ENCODE results near the gene LDLRAD2.
"Not testable (repeated sequence)": the region's sequence is repeated elsewhere in the genome, so short reads cannot be mapped to it uniquely, and the experiment has no call there.

LDLRAD2 gene

GRCh38 chr1:21782868-21783678 is 29.0 kb upstream of the LDLRAD2 start, which contains the start of gene USP48:
Gene USP48 (minus strand): TSS chr1:21783149. CDS start chr1:21782957, 192 bp downstream.
- Histone ChIP-seq H3K9ac (ENCODE audit: low read length) (peak within 1 kb of the TSS; percentile 100), H4K20me1 (ENCODE audit: insufficient read depth, low read length) (peaks cover 15% of the 10 kb centered on the region), H3K27me3 (ENCODE audit: low read depth, low read length) (no peaks in the 10 kb centered on the region), H3K4me3 (ENCODE audit: low read length) (peak within 1 kb of the TSS; percentile 100), H3K36me3 (replicated peaks; ENCODE audit: low read depth, low read length) (peaks cover 2% of the 10 kb centered on the region), H3K4me2 (ENCODE audit: low read length) (peak within 1 kb of the TSS; percentile 97), H3K4me1 (ENCODE audit: low read length) (peaks cover 14% of the 10 kb centered on the region), H3K79me2 (ENCODE audit: low read length) (peaks cover 49% of the 10 kb centered on the region), H2AFZ (ENCODE audit: low read depth, low read length) (peak within 1 kb of the TSS; percentile 91; the same call in 1 of the 2 replicates), H3K9me3 (ENCODE audit: insufficient read depth, low read length) (no peaks in the 10 kb centered on the region), H3K27ac (ENCODE audit: low read length) (peak within 1 kb of the TSS; percentile 100)
- no peak for TF ChIP-seq CTCF (IDR thresholded peaks at IDR 0.05; ENCODE audit: low read depth, low read length)
- no peak for TF ChIP-seq EZH2phosphoT487 (IDR thresholded peaks at IDR 0.05; ENCODE audit: low read depth)

- Histone ChIP-seq H3K4me1 (ENCODE audit: low read length) (peaks cover 14% of the 10 kb centered on the region), H3K27ac (ENCODE audit: low read length) (peak overlapping the region; percentile 100), H3K9ac (ENCODE audit: low read length) (peak overlapping the region; percentile 100), H3K4me2 (ENCODE audit: low read length) (peak overlapping the region; percentile 97), H4K20me1 (ENCODE audit: insufficient read depth, low read length) (peaks cover 7% of the 10 kb centered on the region), H3K9me3 (ENCODE audit: insufficient read depth, low read length) (no peaks in the 10 kb centered on the region), H3K79me2 (ENCODE audit: low read length) (peaks cover 40% of the 10 kb centered on the region), H3K36me3 (replicated peaks; ENCODE audit: low read depth, low read length) (no peaks in the 10 kb centered on the region), H3K4me3 (ENCODE audit: low read length) (peak overlapping the region; percentile 100), H2AFZ (ENCODE audit: low read depth, low read length) (peak overlapping the region; percentile 74; the same call in 1 of the 2 replicates), H3K27me3 (ENCODE audit: low read depth, low read length) (no peaks in the 10 kb centered on the region)
- TF ChIP-seq CTCF (IDR thresholded peaks at IDR 0.05; ENCODE audit: low read depth, low read length) (no peak), EZH2phosphoT487 (IDR thresholded peaks at IDR 0.05; ENCODE audit: low read depth) (no peak)
Observed at GRCh38 chr1:21783679-21784603, 28.1 kb upstream of the LDLRAD2 start.

DNA sequence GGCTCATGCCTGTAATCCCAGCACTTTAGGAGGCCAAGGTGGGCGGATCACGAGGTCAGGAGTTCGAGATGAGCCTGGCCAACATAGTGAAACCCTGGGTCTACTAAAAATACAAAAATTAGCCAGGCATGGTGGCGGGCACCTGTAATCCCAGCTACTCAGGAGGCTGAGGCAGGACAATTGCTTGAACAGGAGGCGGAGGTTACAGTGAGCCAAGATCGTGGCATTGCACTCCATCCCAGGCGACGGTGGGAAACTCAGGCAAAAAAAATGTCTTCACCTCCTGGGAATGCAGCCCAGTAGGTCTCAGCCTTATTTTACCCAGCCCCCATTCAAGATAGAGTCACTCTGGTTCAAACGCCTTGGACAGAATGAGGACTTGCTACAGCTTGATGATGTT is 26.3 kb upstream of the LDLRAD2 start:
- not testable (repeated sequence) for H3K27ac ChIP-seq (ENCODE audit: low read length); H3K9me3 ChIP-seq (ENCODE audit: insufficient read depth, low read length); H3K4me3 ChIP-seq (ENCODE audit: low read length); H3K27me3 ChIP-seq (ENCODE audit: low read depth, low read length); H3K4me1 ChIP-seq (ENCODE audit: low read length); H3K36me3 ChIP-seq (replicated peaks; ENCODE audit: low read depth, low read length); H4K20me1 ChIP-seq (ENCODE audit: insufficient read depth, low read length); H3K9ac ChIP-seq (ENCODE audit: low read length); H3K4me2 ChIP-seq (ENCODE audit: low read length); H2AFZ ChIP-seq (ENCODE audit: low read depth, low read length)
- peaks cover 22% of the 10 kb centered on the region for H3K79me2 ChIP-seq (ENCODE audit: low read length)

GRCh38 chr1:21786640-21787039 is 25.4 kb upstream of the LDLRAD2 start:
- Histone ChIP-seq H3K4me3 (ENCODE audit: low read length) (no peak overlapping the region), H3K4me2 (ENCODE audit: low read length) (no peak overlapping the region), H3K27me3 (ENCODE audit: low read depth, low read length) (no peaks in the 10 kb centered on the region), H2AFZ (ENCODE audit: low read depth, low read length) (no peak overlapping the region), H3K4me1 (ENCODE audit: low read length) (peaks cover 7% of the 10 kb centered on the region), H4K20me1 (ENCODE audit: insufficient read depth, low read length) (no peaks in the 10 kb centered on the region), H3K9ac (ENCODE audit: low read length) (no peak overlapping the region), H3K27ac (ENCODE audit: low read length) (no peak overlapping the region), H3K9me3 (ENCODE audit: insufficient read depth, low read length) (no peaks in the 10 kb centered on the region), H3K36me3 (replicated peaks; ENCODE audit: low read depth, low read length) (no peaks in the 10 kb centered on the region), H3K79me2 (ENCODE audit: low read length) (peaks cover 13% of the 10 kb centered on the region)
- TF ChIP-seq EZH2phosphoT487 (IDR thresholded peaks at IDR 0.05; ENCODE audit: low read depth) (no peak), CTCF (IDR thresholded peaks at IDR 0.05; ENCODE audit: low read depth, low read length) (no peak)

All from OCI-LY3 (cell line).